D341Med (cell line): Measurements from ENCODE around the gene EEF1E1.

Experiments
- DNase-seq: peaks from one replicate; pipeline ENCODE4 v3.0.0; 2012; ENCODE audit warnings: low spot score

The EEF1E1 gene

DNA sequence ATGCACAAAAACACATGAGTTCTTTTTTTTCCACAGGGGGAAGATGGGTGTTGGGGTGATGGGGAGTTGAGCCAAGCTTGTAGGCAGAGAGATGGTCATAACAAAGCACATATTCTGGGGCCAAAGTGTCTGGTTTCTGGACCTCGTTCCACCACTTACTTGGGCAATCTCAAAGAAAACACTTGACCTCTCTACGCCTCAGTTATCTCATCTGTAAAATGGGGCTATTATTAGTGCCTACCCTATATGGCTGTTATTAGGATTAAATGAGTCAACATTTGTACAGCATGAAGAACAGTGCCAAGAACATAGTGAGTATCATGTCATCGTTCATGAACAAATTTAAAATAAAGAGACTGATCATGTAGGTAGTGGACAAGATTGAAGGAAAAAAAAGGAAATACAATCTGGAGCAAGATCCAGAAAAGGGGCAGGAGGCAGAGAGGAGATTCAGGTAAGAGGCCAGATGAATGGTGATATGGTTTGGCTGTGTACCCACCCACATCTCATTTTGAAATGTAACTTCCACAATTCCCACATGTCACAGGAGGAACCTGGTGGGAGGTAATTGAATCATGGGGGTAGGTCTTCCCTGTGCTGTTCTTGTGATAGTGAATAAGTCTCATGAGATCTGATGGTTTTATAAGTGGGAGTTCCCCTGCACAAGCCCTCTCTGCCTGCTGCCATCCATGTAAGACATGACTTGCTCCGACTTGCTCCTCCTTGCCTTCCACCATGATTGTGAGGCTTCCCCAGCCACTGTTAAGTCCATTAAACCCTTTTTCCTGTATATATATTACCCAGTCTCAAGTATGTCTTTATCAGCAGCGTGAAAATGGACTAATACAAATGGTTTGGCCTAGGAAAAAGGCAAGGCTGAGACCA is 14.2 kb downstream of the EEF1E1 start:
- DNase-seq = no peak

DNA sequence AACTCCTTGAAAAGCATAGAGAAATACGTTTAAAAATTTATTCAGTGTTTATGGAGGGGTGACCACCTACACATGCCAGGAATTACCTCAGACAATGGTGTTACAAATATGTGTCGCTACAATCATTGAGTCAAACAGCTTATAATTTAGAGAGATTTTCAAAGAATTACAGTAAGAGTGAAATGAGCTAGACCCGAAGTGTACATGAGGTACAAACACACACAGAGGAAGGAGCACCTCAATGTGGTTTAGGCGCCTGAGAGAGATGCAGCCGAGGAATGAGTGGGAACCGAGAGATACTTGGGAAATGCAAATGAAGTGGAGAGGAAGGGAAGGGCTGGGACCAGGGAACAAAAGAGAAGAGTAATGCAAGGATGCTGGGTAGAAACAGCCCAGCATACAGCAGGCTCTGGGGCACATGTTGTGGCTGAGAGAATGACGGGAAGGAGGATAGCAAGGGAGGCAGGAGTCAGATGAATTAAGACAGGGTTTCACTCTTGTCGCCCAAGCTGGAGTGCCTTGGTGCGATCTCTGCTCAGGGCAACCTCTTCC is 15.5 kb downstream of the EEF1E1 start:
- DNase-seq = no peak

DNA sequence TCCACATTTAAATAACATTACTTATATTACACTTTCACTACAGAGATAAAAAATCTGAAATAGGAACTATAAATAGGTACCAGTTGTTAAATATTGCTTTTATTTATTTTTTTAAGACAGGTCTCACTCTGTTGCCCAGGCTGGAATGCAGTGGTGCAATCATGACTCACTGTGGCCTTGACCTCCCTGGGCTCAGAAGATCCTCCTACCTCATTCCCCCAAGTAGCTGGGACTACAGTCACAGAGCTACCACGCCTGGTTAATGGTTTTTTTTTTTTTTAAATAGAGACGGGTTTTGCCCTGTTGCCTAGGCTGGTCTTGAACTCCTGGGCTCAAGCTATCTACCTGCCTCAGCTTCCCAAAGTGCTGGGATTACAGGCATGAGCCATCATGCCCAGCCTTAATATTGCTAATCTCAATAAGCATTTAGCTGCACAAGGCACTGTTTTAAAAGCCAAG is 17.3 kb downstream of the EEF1E1 start:
- DNase-seq = no peak

DNA sequence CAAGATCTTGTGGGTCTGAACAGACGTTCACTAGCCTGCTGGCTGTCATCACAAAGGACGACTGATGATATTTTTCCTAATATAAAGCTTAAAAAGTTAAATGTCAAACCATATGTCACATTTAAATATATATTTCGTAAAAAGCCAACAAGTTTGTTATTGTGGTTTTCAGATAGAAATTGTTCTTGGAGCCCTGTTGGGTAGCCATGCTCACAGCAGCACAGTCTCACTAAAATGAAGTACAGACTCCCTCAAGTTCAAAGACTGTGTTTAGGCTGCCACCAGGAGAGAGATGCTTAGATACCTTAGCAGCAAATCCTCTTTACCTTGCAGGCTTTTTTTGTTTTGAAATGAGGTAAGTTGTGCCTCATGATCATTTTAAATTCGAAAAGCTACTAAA is 17.8 kb downstream of the EEF1E1 start:
- DNase-seq = no peak

- DNase-seq = no peak
Measured at GRCh38 chr6:8082954-8083858, 19.1 kb downstream of the EEF1E1 start.

DNA sequence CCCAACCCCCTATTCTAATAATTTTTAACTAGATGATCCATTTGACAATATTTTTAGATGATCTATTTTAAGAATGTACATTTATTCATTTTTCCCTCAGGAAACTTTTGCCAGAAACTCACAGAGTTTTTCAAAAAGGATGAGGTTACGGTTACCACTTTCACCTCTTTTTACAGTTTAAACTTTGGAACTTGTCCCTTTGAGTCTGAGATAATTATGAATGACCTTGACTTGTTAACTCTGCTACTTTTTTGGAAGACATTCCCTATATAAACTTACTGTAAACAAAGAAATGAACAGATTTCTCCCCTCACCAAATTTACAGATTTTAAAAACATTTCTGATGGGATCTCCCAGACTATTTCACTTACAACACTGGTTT is 19.8 kb downstream of the EEF1E1 start:
- DNase-seq = no peak

GRCh38 chr6:8080362-8081151 is 21.8 kb downstream of the EEF1E1 start:
- no peak for DNase-seq

DNA sequence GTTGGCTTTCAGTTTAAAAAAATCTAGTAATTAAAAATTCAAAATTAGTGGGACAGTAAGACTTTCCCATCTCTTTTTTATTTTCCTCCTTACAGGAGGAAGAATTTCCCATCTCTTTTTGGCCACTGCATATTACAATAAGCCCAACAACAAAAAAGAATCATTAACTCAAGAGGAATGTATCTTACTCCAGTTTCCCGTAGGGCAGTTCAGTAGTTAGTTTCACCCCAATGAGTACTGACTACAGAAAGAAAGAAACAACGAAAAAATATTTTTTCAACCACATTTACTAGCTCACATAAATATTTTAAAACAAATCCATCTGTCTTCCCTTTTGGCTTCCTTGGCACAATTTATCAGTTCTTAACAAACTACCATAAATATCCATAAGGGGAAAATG is 23.2 kb downstream of the EEF1E1 start:
- DNase-seq = no peak

DNA sequence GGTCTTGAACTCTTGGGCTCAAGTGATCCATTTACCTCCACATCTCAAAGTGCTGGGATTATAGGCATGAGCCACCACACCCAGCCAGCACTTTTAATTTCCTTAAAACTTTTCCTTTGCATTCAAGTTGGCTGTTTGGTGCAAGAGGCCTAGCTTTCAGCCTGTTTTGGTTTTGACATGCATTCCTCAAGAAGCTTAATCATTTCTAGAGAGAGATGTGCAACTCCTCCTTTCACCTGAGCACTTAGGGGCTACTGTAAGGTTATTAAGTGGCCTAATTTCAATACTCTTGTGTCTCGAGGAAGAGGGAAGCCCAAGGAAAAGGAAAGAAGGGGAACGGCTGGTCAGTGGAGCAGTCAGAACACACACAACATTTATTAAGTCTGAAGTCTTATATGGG is 24.4 kb downstream of the EEF1E1 start:
- DNase-seq = no peak

DNA sequence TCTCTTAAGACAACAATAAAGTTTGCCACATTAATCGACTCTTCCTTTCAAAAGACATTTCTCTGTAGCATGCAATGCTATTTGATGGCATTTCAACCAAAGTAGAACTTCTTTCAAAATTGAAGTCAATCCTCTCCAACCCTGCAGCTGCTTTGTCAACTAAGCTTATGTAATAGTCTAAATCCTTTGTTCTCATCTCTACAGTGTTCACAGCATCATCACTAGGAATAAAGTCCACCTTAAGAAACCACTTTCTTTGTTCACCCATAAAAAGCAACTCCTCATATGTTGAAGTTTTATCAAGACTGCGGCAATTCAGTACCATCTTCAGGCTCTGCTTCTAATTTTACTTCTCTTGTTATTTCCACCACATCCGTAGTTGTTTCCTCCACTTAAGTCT is 26.6 kb downstream of the EEF1E1 start:
- DNase-seq = no peak

GRCh38 chr6:8075185-8075584 is 27.2 kb downstream of the EEF1E1 start:
- no peak for DNase-seq

DNA sequence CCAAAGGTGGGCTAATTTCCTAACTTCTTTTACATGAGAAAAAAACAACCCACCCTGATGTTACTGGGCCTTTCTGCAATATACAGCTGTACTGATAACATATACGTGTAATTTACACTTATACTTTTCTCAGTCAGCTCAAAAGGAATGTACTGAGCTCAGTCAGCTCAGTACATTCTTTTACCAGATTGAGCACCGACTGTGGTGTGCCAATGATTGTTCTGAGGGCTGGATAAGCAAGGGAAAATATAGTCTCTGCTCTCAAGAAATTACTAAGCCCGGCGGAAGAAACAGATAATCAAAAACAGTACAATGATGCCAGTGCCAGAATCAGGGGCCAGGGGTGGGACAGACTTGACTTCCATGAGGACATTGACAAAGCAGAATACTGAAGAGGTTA is 28.1 kb downstream of the EEF1E1 start:
- DNase-seq = no peak

DNA sequence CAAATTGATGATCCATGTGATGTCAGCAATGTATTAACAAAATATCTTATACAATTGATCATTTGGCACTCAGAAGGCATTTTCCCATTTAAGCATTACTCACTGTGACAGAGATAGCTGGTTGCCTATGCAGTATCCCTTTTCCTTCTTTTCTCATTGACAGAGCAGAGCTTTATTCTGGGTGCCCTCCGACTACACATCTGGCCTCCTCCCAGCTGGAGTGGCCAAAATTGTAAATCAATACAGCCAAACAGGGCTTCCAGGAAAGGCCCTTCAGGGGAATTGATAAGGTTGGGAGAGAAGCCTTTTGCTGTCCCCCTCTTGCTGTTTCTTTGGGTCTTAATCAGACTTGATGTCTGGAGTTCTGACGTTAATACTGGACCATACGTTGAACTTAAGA is 28.6 kb downstream of the EEF1E1 start:
- DNase-seq = no peak

DNA sequence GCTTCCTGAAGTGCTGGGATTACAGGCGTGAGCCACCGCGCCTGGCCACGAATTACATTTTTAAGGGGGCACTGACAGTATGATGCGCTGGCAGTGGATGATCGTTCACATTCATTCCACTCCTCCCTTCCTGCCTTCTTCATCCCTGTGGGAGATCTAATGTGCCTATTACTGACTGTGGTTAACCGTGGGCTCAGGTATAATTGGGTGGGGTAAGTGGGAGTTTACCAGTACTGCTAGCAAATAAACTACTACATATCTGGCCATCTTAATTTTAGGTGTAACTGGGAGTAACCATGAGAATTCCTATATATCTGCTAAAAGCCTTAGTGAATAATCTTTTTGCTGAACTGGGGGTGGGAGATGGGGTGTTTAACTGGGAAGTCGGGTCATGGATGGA is 31.6 kb downstream of the EEF1E1 start:
- DNase-seq = no peak

DNA sequence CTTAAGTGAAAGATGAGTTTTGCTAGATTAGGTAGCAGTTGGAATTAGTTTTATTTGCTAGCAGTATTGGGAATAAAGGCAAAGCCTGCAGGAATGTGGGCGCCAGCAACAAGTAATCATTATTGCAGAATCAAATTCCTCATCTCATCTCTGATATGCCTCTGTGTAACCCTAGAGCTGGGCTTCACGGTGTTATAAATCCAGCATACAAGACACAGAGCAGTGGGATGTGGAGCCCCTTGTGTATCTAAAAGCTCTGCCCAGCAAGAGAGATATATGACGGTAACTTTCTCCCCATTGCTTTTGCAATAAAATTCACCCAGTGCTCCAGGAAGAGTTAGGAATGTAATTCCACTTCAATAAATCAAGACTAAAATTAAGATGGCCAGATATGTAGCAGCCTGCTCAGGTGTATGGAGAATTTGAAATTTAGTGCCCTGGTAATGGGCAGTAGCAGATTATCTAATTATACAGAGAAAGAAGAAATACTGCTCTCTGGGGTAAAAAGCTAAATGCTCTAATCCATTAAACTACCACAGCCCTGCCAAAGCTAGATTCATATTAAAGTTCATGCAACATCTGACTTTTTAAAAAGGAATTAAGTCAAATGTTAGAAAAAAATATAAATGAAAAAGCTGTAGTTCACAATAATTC is 32.6 kb downstream of the EEF1E1 start:
- no peak for DNase-seq

- DNase-seq = no peak
Measured at GRCh38 chr6:8069151-8069550, 33.2 kb downstream of the EEF1E1 start.

- no peak for DNase-seq
Measured at GRCh38 chr6:8066108-8066507, 36.2 kb downstream of the EEF1E1 start.

DNA sequence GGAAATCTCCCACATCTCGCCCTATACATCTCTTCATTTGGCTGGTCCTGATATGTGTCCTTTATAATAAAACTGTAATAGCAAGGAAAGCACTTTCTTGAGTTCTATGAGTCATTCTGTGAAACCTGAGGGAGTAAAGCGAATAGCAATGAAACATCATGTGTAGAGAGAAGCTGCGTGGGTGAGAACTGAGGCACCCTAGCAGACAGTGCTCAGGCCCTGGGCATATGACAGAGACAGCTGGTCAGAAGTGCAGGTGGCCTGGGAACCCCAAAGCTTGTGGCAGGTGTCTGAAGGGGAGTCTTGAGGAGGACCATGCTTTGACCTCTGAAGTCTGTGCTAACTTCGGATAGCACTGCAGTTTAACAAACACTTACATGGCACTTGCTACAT is 36.8 kb downstream of the EEF1E1 start:
- DNase-seq = no peak

GRCh38 chr6:8064638-8065518 is 37.5 kb downstream of the EEF1E1 start:
- DNase-seq = no peak
